NCI-H146 treated with DMSO at 0.1 percent for 48 hours (cell line): Measurements from ENCODE around the gene GABRA4.

Source experiments
- DNase-seq: peaks from one replicate; lab custom pipeline; 2025; ENCODE audit not compliant: unreplicated experiment; lab: John Stamatoyannopoulos, UW

Gene GABRA4

DNA sequence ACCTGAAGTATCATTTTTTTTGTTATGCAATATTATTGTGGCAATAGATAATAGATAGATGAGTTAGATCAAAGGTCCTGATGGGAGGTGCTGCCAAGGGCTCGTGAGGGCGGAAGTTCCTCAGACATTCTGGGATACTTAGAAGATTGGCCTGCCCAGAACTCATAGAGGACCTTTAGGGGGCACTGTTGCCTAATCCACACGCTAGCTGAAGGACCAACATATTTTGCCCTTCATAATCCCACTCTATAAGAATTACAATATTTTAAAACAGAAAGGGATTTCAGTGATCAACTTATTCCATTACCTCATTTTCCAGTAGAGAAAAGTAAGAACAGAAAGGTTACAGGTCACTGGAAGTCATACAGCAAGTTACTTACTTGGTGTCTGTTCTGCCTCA, 61.4 kb downstream of the GABRA4 start:
- no peak for DNase-seq

DNA sequence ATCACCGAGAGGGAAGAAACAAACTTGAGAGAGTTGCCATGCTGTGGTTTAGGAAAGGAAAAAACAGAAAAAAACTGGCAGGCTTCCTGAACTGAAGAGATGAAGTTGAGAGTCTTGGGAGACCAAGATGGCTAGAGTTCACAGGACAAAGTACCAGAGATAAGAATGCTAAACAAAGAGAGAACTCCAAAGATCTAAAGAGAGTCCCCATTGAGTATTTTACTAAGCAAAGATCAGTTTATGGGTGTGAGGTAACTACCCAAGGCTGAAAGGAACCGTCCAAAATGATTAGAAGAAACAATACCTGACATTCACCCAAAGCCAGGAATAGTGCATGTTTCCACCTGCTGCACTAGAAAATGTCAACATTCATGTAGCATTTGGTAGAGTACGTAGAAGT, 62.5 kb downstream of the GABRA4 start:
- DNase-seq = no peak

DNA sequence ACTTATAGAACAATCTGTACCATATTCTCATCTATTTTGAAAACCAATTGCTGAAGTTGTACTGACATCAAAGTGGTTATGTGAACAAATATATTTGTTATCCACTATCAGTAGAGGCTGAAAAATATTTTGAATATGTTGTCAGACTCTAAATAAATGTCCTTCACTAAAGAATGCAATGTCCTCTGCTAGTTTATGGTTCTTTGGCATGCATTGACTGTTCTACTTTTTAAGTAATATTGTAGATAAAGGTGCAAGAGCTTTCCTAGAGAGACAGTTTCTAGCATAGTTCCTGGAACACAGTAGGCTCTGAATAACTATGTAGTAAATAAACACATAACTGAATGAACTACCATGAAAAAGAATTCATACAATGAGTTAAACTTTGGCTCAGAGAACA, 66.2 kb downstream of the GABRA4 start:
- no peak for DNase-seq

DNA sequence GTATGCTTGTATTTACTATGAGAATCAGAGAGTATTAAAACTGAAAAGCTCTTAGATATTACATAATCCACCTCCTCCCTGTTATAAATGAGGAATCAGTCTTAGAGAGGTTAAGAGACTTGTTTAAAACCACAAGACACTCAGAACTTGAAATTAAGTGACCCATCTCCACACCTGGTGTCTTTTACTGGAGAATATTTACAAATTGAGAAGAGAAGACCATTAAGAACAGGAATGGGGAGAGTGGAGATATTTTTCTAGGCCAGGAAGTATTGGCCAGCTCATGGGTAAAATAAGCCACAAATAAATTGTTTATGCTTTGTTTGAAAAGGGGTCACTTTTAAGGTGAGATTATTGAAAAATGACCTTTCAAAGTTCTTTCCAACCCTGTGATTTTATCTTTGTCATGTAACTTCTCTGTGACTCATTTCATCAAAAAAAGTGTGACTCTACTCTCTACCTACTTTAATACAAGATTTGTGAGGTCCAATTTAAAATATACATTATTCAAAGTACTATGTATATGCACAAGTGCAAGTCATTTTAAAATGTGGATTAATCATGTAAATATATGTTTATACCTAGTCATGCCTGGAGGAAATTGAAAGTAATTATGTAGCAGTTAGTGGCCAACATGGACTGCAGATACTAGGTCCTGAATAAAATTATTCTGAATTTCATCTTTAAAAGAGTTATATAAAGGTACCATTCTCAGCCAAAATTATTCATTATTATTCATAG, 68.4 kb downstream of the GABRA4 start:
- no peak for DNase-seq

DNA sequence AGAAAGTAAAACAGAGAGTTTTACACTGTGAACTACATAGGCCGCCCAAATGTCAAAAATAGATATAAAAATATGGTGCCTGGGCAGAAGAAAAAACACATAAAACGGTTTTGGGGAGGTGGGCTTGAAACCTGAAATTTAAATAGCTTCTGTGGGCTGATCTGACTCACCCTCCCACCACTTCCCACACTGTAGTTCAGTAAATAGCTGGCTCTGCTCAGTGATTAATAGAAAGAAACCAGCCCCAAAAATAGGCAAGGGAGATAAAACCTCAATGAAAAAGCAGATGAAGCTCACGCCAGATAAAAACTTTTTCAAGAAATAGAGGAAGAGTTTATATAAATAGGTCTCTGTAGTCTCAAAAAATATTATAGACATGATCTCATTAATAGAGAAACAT, 71.2 kb downstream of the GABRA4 start:
- no peak for DNase-seq

DNA sequence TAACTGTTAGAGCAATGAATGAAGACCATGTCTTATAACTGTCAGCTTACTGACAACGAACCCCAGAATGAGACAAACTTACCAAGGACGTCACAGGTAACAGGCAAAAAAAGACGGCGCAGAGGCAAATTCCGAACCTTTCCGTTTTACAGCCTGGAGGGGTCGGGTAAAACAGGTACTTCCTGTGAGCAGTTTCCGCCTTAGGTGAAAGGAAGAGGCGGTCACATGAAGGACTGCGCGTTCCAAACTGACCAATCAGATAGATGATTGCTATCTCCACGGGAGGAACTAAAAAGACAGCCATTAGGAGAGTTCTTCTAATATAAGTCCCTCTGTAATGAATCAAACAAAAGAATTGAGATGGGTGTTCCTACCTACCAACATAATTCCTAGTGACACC, 84.3 kb downstream of the GABRA4 start, which contains the start of gene COX7B2:
Gene COX7B2, minus strand, starts transcription at position 168 of the 400 bp plus-strand sequence. CDS start 174,053 bp downstream, outside the sequence.
- DNase-seq = no peak

DNA sequence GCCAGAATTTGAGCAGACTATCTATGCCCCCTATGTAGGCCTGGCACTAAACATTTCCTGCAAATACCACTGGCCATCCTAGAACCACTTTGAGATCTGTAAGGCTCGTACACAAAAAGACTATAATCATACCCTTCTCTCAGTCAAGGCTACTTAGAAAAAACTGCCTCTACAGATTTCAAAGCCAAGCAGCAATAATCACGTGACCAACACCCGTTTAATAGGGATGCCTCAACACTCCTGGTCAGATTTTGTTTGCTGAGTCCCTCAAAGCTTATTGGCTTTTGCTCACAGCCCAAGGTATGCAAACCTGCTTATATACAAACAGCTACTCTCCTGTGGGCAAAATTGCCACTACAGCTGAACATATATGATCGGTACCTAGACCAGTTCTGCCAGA, 85.2 kb downstream of the GABRA4 start:
- no peak for DNase-seq

DNA sequence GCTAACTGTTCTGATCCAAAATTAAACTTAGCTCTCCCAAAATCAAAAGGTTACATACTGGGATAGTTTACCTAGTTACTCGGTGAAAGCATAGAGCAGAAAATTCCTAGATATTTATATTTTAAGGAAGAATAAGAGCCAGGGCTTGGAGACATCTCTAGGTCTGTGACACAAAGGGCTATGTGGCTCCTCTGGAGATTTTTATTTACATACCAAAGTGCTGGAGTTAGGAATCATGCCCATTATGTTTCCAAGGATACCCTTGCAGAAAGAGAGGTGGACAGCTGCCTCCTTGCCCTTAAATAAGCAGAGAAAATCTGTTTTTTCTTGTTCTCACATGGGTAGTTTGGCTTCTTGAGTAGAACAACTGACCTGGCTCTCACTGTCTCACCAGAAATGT, 93.3 kb downstream of the GABRA4 start:
- DNase-seq = no peak

DNA sequence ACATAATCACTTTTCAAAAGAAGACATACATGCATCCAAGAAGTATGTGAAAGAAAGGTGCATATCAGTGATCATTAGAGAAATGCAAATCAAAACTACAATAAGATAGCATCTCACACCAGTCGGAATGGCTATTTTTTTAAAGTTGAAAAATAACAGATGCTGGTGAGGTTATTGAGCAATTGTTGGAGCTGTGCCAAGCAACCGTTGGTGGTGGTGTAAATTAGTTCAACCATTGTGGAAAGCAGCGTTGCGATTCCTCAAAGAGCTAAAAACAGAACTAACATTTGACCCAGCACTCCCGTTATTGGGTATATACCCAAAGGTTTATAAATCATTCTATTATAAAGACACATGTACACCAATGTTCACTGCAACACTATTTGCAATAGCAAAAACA, 98.6 kb downstream of the GABRA4 start:
- no peak for DNase-seq

DNA sequence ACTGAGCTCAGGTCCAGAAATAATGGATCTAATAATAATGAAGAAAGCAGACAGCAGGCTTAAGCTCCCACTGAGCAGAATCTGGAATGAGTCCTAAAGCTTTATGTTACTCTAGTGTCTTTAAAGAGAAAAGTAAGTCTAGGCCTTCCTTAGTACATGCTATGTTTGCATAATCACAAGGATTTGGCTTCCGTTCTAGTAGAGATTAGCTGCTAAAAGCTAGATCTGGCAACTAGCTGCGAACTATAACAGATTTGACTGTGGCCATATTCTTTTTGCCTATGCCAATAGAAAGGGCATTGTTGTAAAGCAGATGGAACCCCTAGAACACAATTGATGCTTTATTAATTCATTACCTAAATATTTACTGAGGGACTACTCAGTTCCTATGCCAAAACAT, 103.3 kb downstream of the GABRA4 start:
- no peak for DNase-seq

DNA sequence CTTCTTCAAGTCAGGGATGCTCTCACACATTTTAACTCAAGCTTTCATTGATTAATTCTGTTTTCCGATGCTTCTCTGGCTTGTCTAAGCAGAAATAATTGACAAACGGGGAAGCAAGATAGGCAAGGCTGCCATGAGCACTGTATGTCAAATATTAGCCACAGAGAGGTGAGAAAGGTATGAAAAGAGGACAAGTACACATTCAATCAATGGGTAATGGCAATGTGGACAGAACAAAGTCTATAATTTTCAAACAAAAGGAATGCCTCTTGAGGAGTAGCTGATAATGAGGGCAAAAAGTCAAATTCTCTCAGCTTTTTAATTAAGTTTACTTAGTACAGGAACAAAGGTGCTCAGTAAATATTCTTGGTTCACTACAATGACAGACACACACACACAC, 104.0 kb downstream of the GABRA4 start:
- DNase-seq = no peak

DNA sequence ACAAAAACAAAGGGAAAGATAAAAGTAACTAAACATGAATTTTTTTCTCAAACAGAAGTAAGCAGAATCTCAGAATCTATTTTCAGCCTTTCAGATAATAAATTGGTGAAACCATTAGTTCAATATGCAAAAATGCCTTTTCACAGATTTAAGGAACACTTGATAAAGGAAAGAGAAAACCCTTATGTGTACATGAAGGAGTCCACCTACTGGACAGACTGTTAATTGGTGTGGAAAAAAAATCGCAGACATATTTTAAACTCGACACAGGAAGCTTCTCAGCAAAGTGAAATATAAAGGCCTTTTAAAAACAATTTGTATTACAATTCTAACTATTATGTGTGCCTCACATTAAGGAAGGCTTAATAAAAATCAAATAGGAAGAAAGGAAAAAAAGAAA, 106.7 kb downstream of the GABRA4 start:
- no peak for DNase-seq

DNA sequence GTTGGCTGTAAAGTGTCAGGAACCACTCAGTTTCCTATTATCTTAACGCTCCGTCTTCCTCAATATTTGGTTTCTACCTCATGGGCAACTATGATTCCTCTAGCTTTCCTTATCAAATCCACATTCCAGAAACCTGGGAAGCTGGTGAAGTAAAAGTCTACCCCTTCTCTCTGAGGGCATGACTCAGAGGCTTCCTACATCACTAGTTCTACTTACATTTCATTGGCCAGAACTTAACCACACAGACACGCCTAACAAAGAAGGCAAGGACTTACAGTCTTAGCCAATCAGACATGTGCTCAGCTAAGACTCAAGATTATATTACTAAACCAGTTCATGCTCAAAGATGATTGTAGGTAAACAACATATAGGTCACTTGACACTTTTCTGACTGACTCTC, 114.7 kb downstream of the GABRA4 start:
- DNase-seq = no peak

DNA sequence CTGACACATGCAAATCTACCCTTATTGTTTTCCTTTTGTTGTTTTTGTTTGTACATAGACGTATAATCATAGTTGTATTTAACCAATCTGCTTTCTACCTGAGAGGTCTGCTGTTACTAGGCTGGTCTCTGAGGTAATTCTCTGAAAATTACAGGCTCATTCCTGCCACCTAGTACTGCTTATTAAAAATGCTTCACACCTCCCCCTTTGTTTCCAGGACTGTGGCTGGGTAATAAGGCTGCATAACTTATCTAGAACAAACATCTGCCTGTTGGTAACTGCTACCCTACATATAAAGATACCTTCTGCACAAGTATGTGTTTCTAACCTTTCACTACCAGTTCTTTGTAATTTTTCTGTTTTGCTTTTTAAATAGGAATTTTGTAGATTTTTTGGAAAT, 118.6 kb downstream of the GABRA4 start:
- no peak for DNase-seq

DNA sequence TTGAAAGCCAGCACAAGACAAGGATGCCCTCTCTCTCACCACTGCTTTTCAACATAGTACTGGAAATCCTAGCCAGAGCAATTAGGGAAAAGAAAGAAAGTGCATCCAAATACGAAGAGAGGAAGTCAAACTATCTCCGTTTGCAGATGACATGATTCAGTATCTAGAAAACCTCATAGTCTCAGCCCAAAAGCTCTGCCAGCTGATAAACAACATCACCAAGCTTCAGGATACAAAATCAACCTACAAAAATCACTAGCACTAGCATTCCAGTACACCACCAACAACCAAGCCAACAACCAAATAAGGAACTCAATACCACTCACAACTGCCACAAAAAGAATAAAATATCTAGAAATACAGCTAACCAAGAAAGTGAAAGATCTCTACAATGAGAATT, 123.0 kb downstream of the GABRA4 start:
- no peak for DNase-seq
